ENCODE data around the gene DRAXIN. TPM values are rescaled to one million over a fixed set of nuclear protein-coding genes. Genes with fewer than 3 reads are reported as not detected.

The DRAXIN gene
- total RNA-seq, 4 donors from 2014 or later: 0.08 to 0.10 (median 0.08) TPM; not detected in 1

GRCh38 chr1:11708554-11709350 lies 17.2 kb downstream of the DRAXIN start:
- WGBS: 80% methylated on average over 8 of the region's 11 CpGs

GRCh38 chr1:11711490-11711889 lies 20.0 kb downstream of the DRAXIN start:
- TF ChIP-seq EP300 (IDR thresholded peaks at IDR 0.05) (no peak), CTCF (IDR thresholded peaks at IDR 0.05) (no peak), POLR2AphosphoS5 (IDR thresholded peaks at IDR 0.05) (no peak), POLR2A (IDR thresholded peaks at IDR 0.05) (no peak)
- peaks cover 15% of the 10 kb centered on the region for H3K27me3 ChIP-seq
- no peak overlapping the region for H3K4me3 ChIP-seq
- H3K4me1 ChIP-seq: peaks cover 5% of the 10 kb centered on the region
- no peak for DNase-seq (ENCODE audit: low spot score in 2 of 2)
- H3K9me3 ChIP-seq: no peaks in the 10 kb centered on the region
- 91% methylated on average over 3 of the region's 5 CpGs for WGBS
- H3K27ac ChIP-seq: no peak overlapping the region
- no peaks in the 10 kb centered on the region for H3K36me3 ChIP-seq

More at GRCh38 chr1:11708554-11709350, 17.2 kb downstream of the DRAXIN start:
- TF ChIP-seq EP300 (IDR thresholded peaks at IDR 0.05) (no peak), POLR2AphosphoS5 (IDR thresholded peaks at IDR 0.05) (no peak), POLR2A (IDR thresholded peaks at IDR 0.05) (no peak), CTCF (IDR thresholded peaks at IDR 0.05) (no peak)
- Histone ChIP-seq H3K27ac (no peak overlapping the region), H3K36me3 (no peaks in the 10 kb centered on the region), H3K9me3 (no peaks in the 10 kb centered on the region), H3K4me1 (peaks cover 5% of the 10 kb centered on the region), H3K4me3 (no peak overlapping the region), H3K27me3 (peaks cover 29% of the 10 kb centered on the region)
- no peak for DNase-seq (ENCODE audit: low spot score in 2 of 2)

GRCh38 chr1:11712285-11712684 lies 20.8 kb downstream of the DRAXIN start:
- H3K36me3 ChIP-seq: no peaks in the 10 kb centered on the region
- WGBS: 80% methylated on average over 1 of the region's 8 CpGs

GRCh38 chr1:11713095-11713494 lies 21.6 kb downstream of the DRAXIN start:
- H3K4me1 ChIP-seq: no peaks in the 10 kb centered on the region
- no peaks in the 10 kb centered on the region for H3K36me3 ChIP-seq
- no peak for TF ChIP-seq POLR2A (IDR thresholded peaks at IDR 0.05)
- TF ChIP-seq POLR2AphosphoS5 (IDR thresholded peaks at IDR 0.05): no peak
- no peak for TF ChIP-seq EP300 (IDR thresholded peaks at IDR 0.05)
- no peak for TF ChIP-seq CTCF (IDR thresholded peaks at IDR 0.05)
- WGBS: 83% methylated on average over 11 of the region's 11 CpGs
- H3K27ac ChIP-seq: no peak overlapping the region
- no peak for DNase-seq (ENCODE audit: low spot score in 2 of 2)
- H3K9me3 ChIP-seq: no peaks in the 10 kb centered on the region
- no peak overlapping the region for H3K4me3 ChIP-seq
- peaks cover 15% of the 10 kb centered on the region for H3K27me3 ChIP-seq

More at GRCh38 chr1:11712285-11712684, 20.8 kb downstream of the DRAXIN start:
- TF ChIP-seq POLR2A (IDR thresholded peaks at IDR 0.05) (no peak), EP300 (IDR thresholded peaks at IDR 0.05) (no peak), CTCF (IDR thresholded peaks at IDR 0.05) (no peak), POLR2AphosphoS5 (IDR thresholded peaks at IDR 0.05) (no peak)
- no peak for DNase-seq (ENCODE audit: low spot score in 2 of 2)
- H3K27ac ChIP-seq: no peak overlapping the region
- H3K4me1 ChIP-seq: peaks cover 4% of the 10 kb centered on the region
- no peaks in the 10 kb centered on the region for H3K9me3 ChIP-seq
- no peak overlapping the region for H3K4me3 ChIP-seq
- H3K27me3 ChIP-seq: peaks cover 15% of the 10 kb centered on the region

GRCh38 chr1:11714831-11715575 lies 23.5 kb downstream of the DRAXIN start:
- H3K4me3 ChIP-seq: no peak overlapping the region
- WGBS: 61% methylated on average over 10 of the region's 24 CpGs
- H3K4me1 ChIP-seq: peaks cover 11% of the 10 kb centered on the region
- H3K27me3 ChIP-seq: peaks cover 3% of the 10 kb centered on the region
- H3K9me3 ChIP-seq: no peaks in the 10 kb centered on the region
- no peak for DNase-seq (ENCODE audit: low spot score in 2 of 2)
- H3K27ac ChIP-seq: no peak overlapping the region
- TF ChIP-seq EP300 (IDR thresholded peaks at IDR 0.05) (no peak), CTCF (IDR thresholded peaks at IDR 0.05) (no peak), POLR2A (IDR thresholded peaks at IDR 0.05) (no peak), POLR2AphosphoS5 (IDR thresholded peaks at IDR 0.05) (no peak)
- no peaks in the 10 kb centered on the region for H3K36me3 ChIP-seq

All from suprapubic skin (tissue), 4 donors.